HG03025 (cell line): Measurements from ENCODE around the gene AIDA.
"Not testable (repeated sequence)": the region's sequence is repeated elsewhere in the genome, so short reads cannot be mapped to it uniquely, and the experiment has no call there.

ENCODE experiments used
- ATAC-seq: cut with Tn5 transposase; IDR thresholded peaks from one replicate; pipeline ENCODE4 v1.9.1; 2021; ENCODE audit warnings: mild to moderate bottlenecking, moderate library complexity; ENCODE audit not compliant: unreplicated experiment, low FRiP score

The AIDA gene

GRCh38 chr1:222713091-222713961 is 1.0 kb upstream of the AIDA start:
- peak; percentile 41 for ATAC-seq

- ATAC-seq = peak; percentile 39
Observed at GRCh38 chr1:222711319-222712252, 705 bp downstream of the AIDA start.

- no peak for ATAC-seq
Observed at GRCh38 chr1:222709700-222710153, 2.6 kb downstream of the AIDA start.

- ATAC-seq = no peak
Observed at GRCh38 chr1:222706815-222707214, 5.5 kb downstream of the AIDA start.

GRCh38 chr1:222704260-222704659 is 8.0 kb downstream of the AIDA start:
- ATAC-seq = no peak

- no peak for ATAC-seq
Observed at GRCh38 chr1:222702210-222702609, 10.1 kb downstream of the AIDA start.

GRCh38 chr1:222697826-222698225 is 14.5 kb downstream of the AIDA start:
- no peak for ATAC-seq

- no peak for ATAC-seq
Observed at GRCh38 chr1:222697203-222697602, 15.1 kb downstream of the AIDA start.

- ATAC-seq = no peak
Observed at GRCh38 chr1:222696741-222697140, 15.6 kb downstream of the AIDA start.

- ATAC-seq = no peak
Observed at GRCh38 chr1:222694927-222695326, 17.4 kb downstream of the AIDA start.

GRCh38 chr1:222691016-222691415 is 21.3 kb downstream of the AIDA start:
- ATAC-seq = no peak

- ATAC-seq = no peak
Observed at GRCh38 chr1:222680080-222680479, 32.2 kb downstream of the AIDA start.

- no peak for ATAC-seq
Observed at GRCh38 chr1:222670110-222670509, 42.2 kb downstream of the AIDA start.

- not testable (repeated sequence) for ATAC-seq
Observed at GRCh38 chr1:222669107-222669506, 43.2 kb downstream of the AIDA start.

- not testable (repeated sequence) for ATAC-seq
Observed at GRCh38 chr1:222668184-222668583, 44.1 kb downstream of the AIDA start.

GRCh38 chr1:222665964-222666363 is 46.3 kb downstream of the AIDA start:
- ATAC-seq = no peak

GRCh38 chr1:222663431-222663934 is 48.8 kb downstream of the AIDA start:
- ATAC-seq = no peak

GRCh38 chr1:222657899-222658298 is 54.4 kb downstream of the AIDA start:
- ATAC-seq = no peak

GRCh38 chr1:222656391-222657155 is 55.7 kb downstream of the AIDA start:
- ATAC-seq = no peak

- peak; percentile 92 for ATAC-seq
Observed at GRCh38 chr1:222654849-222655248, 57.4 kb downstream of the AIDA start.
